ENCODE data around the gene LCORL. TPM values are rescaled to one million over a fixed set of nuclear protein-coding genes. Genes with fewer than 3 reads are reported as not detected.

LCORL gene
- total and polyA plus RNA-seq, 2 experiments from 2014 or later, result 21.0 to 28.7 TPM

DNA sequence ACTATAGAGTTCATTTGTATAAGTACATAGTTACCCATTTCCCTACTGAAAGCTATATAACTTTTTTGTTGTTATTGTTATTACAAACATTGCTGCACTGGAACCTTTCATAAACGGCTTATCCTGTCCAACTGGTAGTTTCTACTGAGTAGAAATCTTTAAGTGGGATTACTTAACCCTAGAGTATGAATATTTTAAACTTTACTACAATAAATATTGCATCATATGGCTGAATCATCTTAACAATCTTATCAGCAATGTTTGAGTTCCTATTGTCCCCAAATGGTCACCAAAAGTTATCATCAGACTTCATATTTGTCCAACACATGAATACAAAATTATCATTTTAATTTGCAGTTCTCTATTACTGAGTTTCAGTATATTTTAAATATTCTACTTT lies 40.5 kb downstream of the LCORL start:
- Histone ChIP-seq H4K20me1 (replicated peaks; ENCODE audit: insufficient read depth) (no peaks in the 10 kb centered on the region), H3F3A (replicated peaks; ENCODE audit: low read depth) (no peaks in the 10 kb centered on the region), H3K27me3 (ENCODE audit: insufficient read depth) (no peaks in the 10 kb centered on the region), H3K4me1 (ENCODE audit: insufficient read depth) (no peaks in the 10 kb centered on the region), H3K27ac (ENCODE audit: low read depth) (no peak overlapping the region), H3K9me2 (ENCODE audit: insufficient read depth) (peaks cover 7% of the 10 kb centered on the region; the same call in 1 of the 2 replicates), H3K79me2 (replicated peaks; ENCODE audit: insufficient read depth) (peaks cover 6% of the 10 kb centered on the region), H3K36me3 (ENCODE audit: insufficient read depth) (0 out of 2 replicates have a peak, but pooled peaks cover 7% of the 10 kb centered on the region), H3K4me3 (no peak overlapping the region), H2AFZ (no peak overlapping the region), H3K4me2 (no peak overlapping the region)
- Mint-ChIP-seq H3K4me1 (no peaks in the 10 kb centered on the region), H3K4me3 (no peak overlapping the region), H3K27ac (no peak overlapping the region), H3K9me3 (peaks cover 36% of the 10 kb centered on the region; the same call in 2 of the 3 replicates), H3K27me3 (ENCODE audit: insufficient read depth, low read depth, poor library complexity) (peaks cover 3% of the 10 kb centered on the region), H3K36me3 (ENCODE audit: low read depth) (peaks cover 43% of the 10 kb centered on the region; the same call in 2 of the 3 replicates)
- no peak for ATAC-seq
- DNase-seq (ENCODE audit: low spot score), result no peak
- TF ChIP-seq ZNF331 (CRISPR knock-in tag; IDR thresholded peaks at IDR 0.05; ENCODE audit: low read depth) (no peak), ZNF114 (CRISPR knock-in tag; IDR thresholded peaks at IDR 0.05) (no peak), EZH2 (IDR thresholded peaks at IDR 0.05; ENCODE audit: low read depth, unreplicated experiment) (no peak), POLR2AphosphoS5 (IDR thresholded peaks at IDR 0.05; ENCODE audit: low read depth) (no peak), STAT1 (IDR thresholded peaks at IDR 0.05; ENCODE audit: unreplicated experiment) (no peak), NANOG (IDR thresholded peaks at IDR 0.05; ENCODE audit: borderline replicate concordance) (no peak), CREB1 (CRISPR knock-in tag; IDR thresholded peaks at IDR 0.05; ENCODE audit: low read depth) (no peak), EZH2phosphoT487 (IDR thresholded peaks at IDR 0.05; ENCODE audit: unreplicated experiment) (no peak), JUNB (IDR thresholded peaks at IDR 0.05; ENCODE audit: unreplicated experiment) (no peak)
- TF ChIP-seq, protein P1, sequence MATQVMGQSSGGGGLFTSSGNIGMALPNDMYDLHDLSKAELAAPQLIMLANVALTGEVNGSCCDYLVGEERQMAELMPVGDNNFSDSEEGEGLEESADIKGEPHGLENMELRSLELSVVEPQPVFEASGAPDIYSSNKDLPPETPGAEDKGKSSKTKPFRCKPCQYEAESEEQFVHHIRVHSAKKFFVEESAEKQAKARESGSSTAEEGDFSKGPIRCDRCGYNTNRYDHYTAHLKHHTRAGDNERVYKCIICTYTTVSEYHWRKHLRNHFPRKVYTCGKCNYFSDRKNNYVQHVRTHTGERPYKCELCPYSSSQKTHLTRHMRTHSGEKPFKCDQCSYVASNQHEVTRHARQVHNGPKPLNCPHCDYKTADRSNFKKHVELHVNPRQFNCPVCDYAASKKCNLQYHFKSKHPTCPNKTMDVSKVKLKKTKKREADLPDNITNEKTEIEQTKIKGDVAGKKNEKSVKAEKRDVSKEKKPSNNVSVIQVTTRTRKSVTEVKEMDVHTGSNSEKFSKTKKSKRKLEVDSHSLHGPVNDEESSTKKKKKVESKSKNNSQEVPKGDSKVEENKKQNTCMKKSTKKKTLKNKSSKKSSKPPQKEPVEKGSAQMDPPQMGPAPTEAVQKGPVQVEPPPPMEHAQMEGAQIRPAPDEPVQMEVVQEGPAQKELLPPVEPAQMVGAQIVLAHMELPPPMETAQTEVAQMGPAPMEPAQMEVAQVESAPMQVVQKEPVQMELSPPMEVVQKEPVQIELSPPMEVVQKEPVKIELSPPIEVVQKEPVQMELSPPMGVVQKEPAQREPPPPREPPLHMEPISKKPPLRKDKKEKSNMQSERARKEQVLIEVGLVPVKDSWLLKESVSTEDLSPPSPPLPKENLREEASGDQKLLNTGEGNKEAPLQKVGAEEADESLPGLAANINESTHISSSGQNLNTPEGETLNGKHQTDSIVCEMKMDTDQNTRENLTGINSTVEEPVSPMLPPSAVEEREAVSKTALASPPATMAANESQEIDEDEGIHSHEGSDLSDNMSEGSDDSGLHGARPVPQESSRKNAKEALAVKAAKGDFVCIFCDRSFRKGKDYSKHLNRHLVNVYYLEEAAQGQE (IDR thresholded peaks at IDR 0.05; ENCODE audit: unreplicated experiment), result no peak
- TF ChIP-seq, protein P2, sequence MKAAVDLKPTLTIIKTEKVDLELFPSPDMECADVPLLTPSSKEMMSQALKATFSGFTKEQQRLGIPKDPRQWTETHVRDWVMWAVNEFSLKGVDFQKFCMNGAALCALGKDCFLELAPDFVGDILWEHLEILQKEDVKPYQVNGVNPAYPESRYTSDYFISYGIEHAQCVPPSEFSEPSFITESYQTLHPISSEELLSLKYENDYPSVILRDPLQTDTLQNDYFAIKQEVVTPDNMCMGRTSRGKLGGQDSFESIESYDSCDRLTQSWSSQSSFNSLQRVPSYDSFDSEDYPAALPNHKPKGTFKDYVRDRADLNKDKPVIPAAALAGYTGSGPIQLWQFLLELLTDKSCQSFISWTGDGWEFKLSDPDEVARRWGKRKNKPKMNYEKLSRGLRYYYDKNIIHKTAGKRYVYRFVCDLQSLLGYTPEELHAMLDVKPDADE (IDR thresholded peaks at IDR 0.05), result no peak
- TF ChIP-seq, protein P3, sequence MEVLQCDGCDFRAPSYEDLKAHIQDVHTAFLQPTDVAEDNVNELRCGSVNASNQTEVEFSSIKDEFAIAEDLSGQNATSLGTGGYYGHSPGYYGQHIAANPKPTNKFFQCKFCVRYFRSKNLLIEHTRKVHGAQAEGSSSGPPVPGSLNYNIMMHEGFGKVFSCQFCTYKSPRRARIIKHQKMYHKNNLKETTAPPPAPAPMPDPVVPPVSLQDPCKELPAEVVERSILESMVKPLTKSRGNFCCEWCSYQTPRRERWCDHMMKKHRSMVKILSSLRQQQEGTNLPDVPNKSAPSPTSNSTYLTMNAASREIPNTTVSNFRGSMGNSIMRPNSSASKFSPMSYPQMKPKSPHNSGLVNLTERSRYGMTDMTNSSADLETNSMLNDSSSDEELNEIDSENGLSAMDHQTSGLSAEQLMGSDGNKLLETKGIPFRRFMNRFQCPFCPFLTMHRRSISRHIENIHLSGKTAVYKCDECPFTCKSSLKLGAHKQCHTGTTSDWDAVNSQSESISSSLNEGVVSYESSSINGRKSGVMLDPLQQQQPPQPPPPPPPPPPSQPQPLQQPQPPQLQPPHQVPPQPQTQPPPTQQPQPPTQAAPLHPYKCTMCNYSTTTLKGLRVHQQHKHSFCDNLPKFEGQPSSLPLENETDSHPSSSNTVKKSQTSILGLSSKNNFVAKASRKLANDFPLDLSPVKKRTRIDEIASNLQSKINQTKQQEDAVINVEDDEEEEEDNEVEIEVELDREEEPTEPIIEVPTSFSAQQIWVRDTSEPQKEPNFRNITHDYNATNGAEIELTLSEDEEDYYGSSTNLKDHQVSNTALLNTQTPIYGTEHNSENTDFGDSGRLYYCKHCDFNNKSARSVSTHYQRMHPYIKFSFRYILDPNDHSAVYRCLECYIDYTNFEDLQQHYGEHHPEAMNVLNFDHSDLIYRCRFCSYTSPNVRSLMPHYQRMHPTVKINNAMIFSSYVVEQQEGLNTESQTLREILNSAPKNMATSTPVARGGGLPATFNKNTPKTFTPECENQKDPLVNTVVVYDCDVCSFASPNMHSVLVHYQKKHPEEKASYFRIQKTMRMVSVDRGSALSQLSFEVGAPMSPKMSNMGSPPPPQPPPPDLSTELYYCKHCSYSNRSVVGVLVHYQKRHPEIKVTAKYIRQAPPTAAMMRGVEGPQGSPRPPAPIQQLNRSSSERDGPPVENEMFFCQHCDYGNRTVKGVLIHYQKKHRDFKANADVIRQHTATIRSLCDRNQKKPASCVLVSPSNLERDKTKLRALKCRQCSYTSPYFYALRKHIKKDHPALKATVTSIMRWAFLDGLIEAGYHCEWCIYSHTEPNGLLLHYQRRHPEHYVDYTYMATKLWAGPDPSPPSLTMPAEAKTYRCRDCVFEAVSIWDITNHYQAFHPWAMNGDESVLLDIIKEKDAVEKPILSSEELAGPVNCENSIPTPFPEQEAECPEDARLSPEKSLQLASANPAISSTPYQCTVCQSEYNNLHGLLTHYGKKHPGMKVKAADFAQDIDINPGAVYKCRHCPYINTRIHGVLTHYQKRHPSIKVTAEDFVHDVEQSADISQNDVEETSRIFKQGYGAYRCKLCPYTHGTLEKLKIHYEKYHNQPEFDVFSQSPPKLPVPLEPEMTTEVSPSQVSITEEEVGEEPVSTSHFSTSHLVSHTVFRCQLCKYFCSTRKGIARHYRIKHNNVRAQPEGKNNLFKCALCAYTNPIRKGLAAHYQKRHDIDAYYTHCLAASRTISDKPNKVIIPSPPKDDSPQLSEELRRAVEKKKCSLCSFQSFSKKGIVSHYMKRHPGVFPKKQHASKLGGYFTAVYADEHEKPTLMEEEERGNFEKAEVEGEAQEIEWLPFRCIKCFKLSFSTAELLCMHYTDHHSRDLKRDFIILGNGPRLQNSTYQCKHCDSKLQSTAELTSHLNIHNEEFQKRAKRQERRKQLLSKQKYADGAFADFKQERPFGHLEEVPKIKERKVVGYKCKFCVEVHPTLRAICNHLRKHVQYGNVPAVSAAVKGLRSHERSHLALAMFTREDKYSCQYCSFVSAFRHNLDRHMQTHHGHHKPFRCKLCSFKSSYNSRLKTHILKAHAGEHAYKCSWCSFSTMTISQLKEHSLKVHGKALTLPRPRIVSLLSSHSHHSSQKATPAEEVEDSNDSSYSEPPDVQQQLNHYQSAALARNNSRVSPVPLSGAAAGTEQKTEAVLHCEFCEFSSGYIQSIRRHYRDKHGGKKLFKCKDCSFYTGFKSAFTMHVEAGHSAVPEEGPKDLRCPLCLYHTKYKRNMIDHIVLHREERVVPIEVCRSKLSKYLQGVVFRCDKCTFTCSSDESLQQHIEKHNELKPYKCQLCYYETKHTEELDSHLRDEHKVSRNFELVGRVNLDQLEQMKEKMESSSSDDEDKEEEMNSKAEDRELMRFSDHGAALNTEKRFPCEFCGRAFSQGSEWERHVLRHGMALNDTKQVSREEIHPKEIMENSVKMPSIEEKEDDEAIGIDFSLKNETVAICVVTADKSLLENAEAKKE (CRISPR knock-in tag; IDR thresholded peaks at IDR 0.05), result no peak
- TF ChIP-seq, protein P4, sequence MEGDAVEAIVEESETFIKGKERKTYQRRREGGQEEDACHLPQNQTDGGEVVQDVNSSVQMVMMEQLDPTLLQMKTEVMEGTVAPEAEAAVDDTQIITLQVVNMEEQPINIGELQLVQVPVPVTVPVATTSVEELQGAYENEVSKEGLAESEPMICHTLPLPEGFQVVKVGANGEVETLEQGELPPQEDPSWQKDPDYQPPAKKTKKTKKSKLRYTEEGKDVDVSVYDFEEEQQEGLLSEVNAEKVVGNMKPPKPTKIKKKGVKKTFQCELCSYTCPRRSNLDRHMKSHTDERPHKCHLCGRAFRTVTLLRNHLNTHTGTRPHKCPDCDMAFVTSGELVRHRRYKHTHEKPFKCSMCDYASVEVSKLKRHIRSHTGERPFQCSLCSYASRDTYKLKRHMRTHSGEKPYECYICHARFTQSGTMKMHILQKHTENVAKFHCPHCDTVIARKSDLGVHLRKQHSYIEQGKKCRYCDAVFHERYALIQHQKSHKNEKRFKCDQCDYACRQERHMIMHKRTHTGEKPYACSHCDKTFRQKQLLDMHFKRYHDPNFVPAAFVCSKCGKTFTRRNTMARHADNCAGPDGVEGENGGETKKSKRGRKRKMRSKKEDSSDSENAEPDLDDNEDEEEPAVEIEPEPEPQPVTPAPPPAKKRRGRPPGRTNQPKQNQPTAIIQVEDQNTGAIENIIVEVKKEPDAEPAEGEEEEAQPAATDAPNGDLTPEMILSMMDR (conservative IDR thresholded peaks at IDR 0.05; ENCODE audit: low read depth in 2 of 2), result no peak
